ENCODE results near the gene SH3GLB2.
A peak's percentile ranks its signal among the peaks of the same experiment; 100 is the strongest.
"Not testable (repeated sequence)": the region's sequence is repeated elsewhere in the genome, so short reads cannot be mapped to it uniquely, and the experiment has no call there.

The SH3GLB2 gene

GRCh38 chr9:129014124-129014523, 14.0 kb downstream of the SH3GLB2 start:
- no peak for DNase-seq

- no peak for DNase-seq
Measured at GRCh38 chr9:129013674-129014073, 14.5 kb downstream of the SH3GLB2 start.

GRCh38 chr9:129012893-129013448, 15.2 kb downstream of the SH3GLB2 start:
- no peak for DNase-seq

- DNase-seq, result no peak
Measured at GRCh38 chr9:129012343-129012742, 15.8 kb downstream of the SH3GLB2 start.

GRCh38 chr9:129011761-129012181, 16.4 kb downstream of the SH3GLB2 start:
- no peak for DNase-seq

GRCh38 chr9:129011170-129011569, 17.0 kb downstream of the SH3GLB2 start:
- no peak for DNase-seq

GRCh38 chr9:129010267-129010975, 17.7 kb downstream of the SH3GLB2 start:
- DNase-seq, result no peak

- no peak for DNase-seq
Measured at GRCh38 chr9:129009584-129010141, 18.5 kb downstream of the SH3GLB2 start.

GRCh38 chr9:129008986-129009583, 19.0 kb downstream of the SH3GLB2 start:
- no peak for DNase-seq

GRCh38 chr9:129008469-129008965, 19.6 kb downstream of the SH3GLB2 start:
- no peak for DNase-seq

GRCh38 chr9:129007766-129008468, 20.2 kb downstream of the SH3GLB2 start:
- no peak for DNase-seq

GRCh38 chr9:129007035-129007765, 20.9 kb downstream of the SH3GLB2 start:
- DNase-seq, result no peak

- peak; percentile 87 for DNase-seq
Measured at GRCh38 chr9:129006328-129007034, 21.6 kb downstream of the SH3GLB2 start.

- no peak for DNase-seq
Measured at GRCh38 chr9:129005336-129005997, 22.7 kb downstream of the SH3GLB2 start.

GRCh38 chr9:129004173-129004572, 24.0 kb downstream of the SH3GLB2 start:
- not testable (repeated sequence) for DNase-seq

GRCh38 chr9:129002992-129003391, 25.1 kb downstream of the SH3GLB2 start:
- no peak for DNase-seq

GRCh38 chr9:129001504-129002325, 26.4 kb downstream of the SH3GLB2 start:
- no peak for DNase-seq

- DNase-seq, result no peak
Measured at GRCh38 chr9:128999581-129000206, 28.4 kb downstream of the SH3GLB2 start.

GRCh38 chr9:128998462-128998861, 29.7 kb downstream of the SH3GLB2 start:
- no peak for DNase-seq

- DNase-seq, result no peak
Measured at GRCh38 chr9:128995791-128996190, 32.3 kb downstream of the SH3GLB2 start.
